ENCODE measurements around the gene RPS6KA2. TPM values are rescaled to one million over a fixed set of nuclear protein-coding genes. Genes with fewer than 3 reads are reported as not detected.

The RPS6KA2 gene
- polyA plus RNA-seq, 2 donors = 5.7 to 8.7 TPM

GRCh38 chr6:166627875-166628801 is 1.1 kb upstream of the RPS6KA2 start:
- H3K36me3 ChIP-seq (ENCODE audit: control insufficient read depth in 2 of 2, insufficient read depth in 2 of 2, low read length in 1 of 2) = no peaks in the 10 kb centered on the region
- H3K4me3 ChIP-seq (ENCODE audit: low read depth in 1 of 2, low read length in 2 of 2) = peak overlapping the region; percentile 47 to 55
- no peaks in the 10 kb centered on the region for H3K9me3 ChIP-seq (ENCODE audit: control insufficient read depth in 2 of 2, insufficient read depth in 1 of 2, low read depth in 1 of 2, low read length in 1 of 2)
- WGBS, 2 donors = 0 to 2% methylated on average over 60 to 61 of the region's 61 CpGs
- no peaks in the 10 kb centered on the region for H3K27me3 ChIP-seq (ENCODE audit: control insufficient read depth in 1 of 2, insufficient read depth in 2 of 2, low read length in 2 of 2)
- peak overlapping the region; percentile 86 to 87 for H3K27ac ChIP-seq (ENCODE audit: low read depth in 2 of 2, low read length in 1 of 2)
- H3K4me1 ChIP-seq (ENCODE audit: control insufficient read depth in 2 of 2, insufficient read depth in 2 of 2, low read length in 1 of 2) = peaks cover 5 to 12% of the 10 kb centered on the region in 2 donors

GRCh38 chr6:166626177-166627032 is 646 bp downstream of the RPS6KA2 start:
- no peaks in the 10 kb centered on the region for H3K36me3 ChIP-seq (ENCODE audit: control insufficient read depth in 2 of 2, insufficient read depth in 2 of 2, low read length in 1 of 2)
- peaks cover 5 to 13% of the 10 kb centered on the region in 2 donors for H3K4me1 ChIP-seq (ENCODE audit: control insufficient read depth in 2 of 2, insufficient read depth in 2 of 2, low read length in 1 of 2)
- H3K27me3 ChIP-seq (ENCODE audit: control insufficient read depth in 1 of 2, insufficient read depth in 2 of 2, low read length in 2 of 2) = no peaks in the 10 kb centered on the region
- H3K27ac ChIP-seq (ENCODE audit: low read depth in 2 of 2, low read length in 1 of 2) = peak overlapping the region; percentile 76 to 78
- no peaks in the 10 kb centered on the region for H3K9me3 ChIP-seq (ENCODE audit: control insufficient read depth in 2 of 2, insufficient read depth in 1 of 2, low read depth in 1 of 2, low read length in 1 of 2)
- peak overlapping the region; percentile 72 to 77 for H3K4me3 ChIP-seq (ENCODE audit: low read depth in 1 of 2, low read length in 2 of 2)
- WGBS, 2 donors = 1 to 2% methylated on average over 66 of the region's 66 CpGs

- Histone ChIP-seq H3K4me1 (ENCODE audit: control insufficient read depth in 2 of 2, insufficient read depth in 2 of 2, low read length in 1 of 2) (peaks cover 7 to 18% of the 10 kb centered on the region in 2 donors), H3K36me3 (ENCODE audit: control insufficient read depth in 2 of 2, insufficient read depth in 2 of 2, low read length in 1 of 2) (no peaks in the 10 kb centered on the region), H3K27ac (ENCODE audit: low read depth in 2 of 2, low read length in 1 of 2) (peak overlapping the region in 1 of 2 donors; percentile 8), H3K9me3 (ENCODE audit: control insufficient read depth in 2 of 2, insufficient read depth in 1 of 2, low read depth in 1 of 2, low read length in 1 of 2) (no peaks in the 10 kb centered on the region), H3K27me3 (ENCODE audit: control insufficient read depth in 1 of 2, insufficient read depth in 2 of 2, low read length in 2 of 2) (no peaks in the 10 kb centered on the region), H3K4me3 (ENCODE audit: low read depth in 1 of 2, low read length in 2 of 2) (peak overlapping the region in 1 of 2 donors; percentile 72)
- WGBS, 2 donors = 48 to 66% methylated on average over 5 of the region's 5 CpGs
These were observed 1.7 kb downstream of the RPS6KA2 start for GRCh38 chr6:166625356-166625755.

- Histone ChIP-seq H3K4me1 (ENCODE audit: control insufficient read depth in 2 of 2, insufficient read depth in 2 of 2, low read length in 1 of 2) (peaks cover 7 to 20% of the 10 kb centered on the region in 2 donors), H3K9me3 (ENCODE audit: control insufficient read depth in 2 of 2, insufficient read depth in 1 of 2, low read depth in 1 of 2, low read length in 1 of 2) (no peaks in the 10 kb centered on the region), H3K27me3 (ENCODE audit: control insufficient read depth in 1 of 2, insufficient read depth in 2 of 2, low read length in 2 of 2) (no peaks in the 10 kb centered on the region), H3K27ac (ENCODE audit: low read depth in 2 of 2, low read length in 1 of 2) (peak overlapping the region; percentile 34 to 44), H3K4me3 (ENCODE audit: low read depth in 1 of 2, low read length in 2 of 2) (no peak overlapping the region), H3K36me3 (ENCODE audit: control insufficient read depth in 2 of 2, insufficient read depth in 2 of 2, low read length in 1 of 2) (no peaks in the 10 kb centered on the region)
- 57 to 59% methylated on average over 4 of the region's 4 CpGs for WGBS, 2 donors
These were observed 2.8 kb downstream of the RPS6KA2 start for GRCh38 chr6:166624275-166624674.

- H3K9me3 ChIP-seq (ENCODE audit: control insufficient read depth in 2 of 2, insufficient read depth in 1 of 2, low read depth in 1 of 2, low read length in 1 of 2) = peaks cover 0 to 3% of the 10 kb centered on the region in 2 donors
- no peaks in the 10 kb centered on the region for H3K27me3 ChIP-seq (ENCODE audit: control insufficient read depth in 1 of 2, insufficient read depth in 2 of 2, low read length in 2 of 2)
- H3K4me3 ChIP-seq (ENCODE audit: low read depth in 1 of 2, low read length in 2 of 2) = no peak overlapping the region
- H3K4me1 ChIP-seq (ENCODE audit: control insufficient read depth in 2 of 2, insufficient read depth in 2 of 2, low read length in 1 of 2) = peaks cover 5 to 17% of the 10 kb centered on the region in 2 donors
- WGBS, 2 donors = 78 to 80% methylated on average over 5 of the region's 5 CpGs
- peaks cover 2 to 4% of the 10 kb centered on the region in 2 donors for H3K36me3 ChIP-seq (ENCODE audit: control insufficient read depth in 2 of 2, insufficient read depth in 2 of 2, low read length in 1 of 2)
- H3K27ac ChIP-seq (ENCODE audit: low read depth in 2 of 2, low read length in 1 of 2) = peak overlapping the region; percentile 33 to 52
These were observed 3.7 kb downstream of the RPS6KA2 start for GRCh38 chr6:166623318-166623717.

- peaks cover 2 to 7% of the 10 kb centered on the region in 2 donors for H3K36me3 ChIP-seq (ENCODE audit: control insufficient read depth in 2 of 2, insufficient read depth in 2 of 2, low read length in 1 of 2)
- H3K4me3 ChIP-seq (ENCODE audit: low read depth in 1 of 2, low read length in 2 of 2) = no peak overlapping the region
- peaks cover 0 to 3% of the 10 kb centered on the region in 2 donors for H3K9me3 ChIP-seq (ENCODE audit: control insufficient read depth in 2 of 2, insufficient read depth in 1 of 2, low read depth in 1 of 2, low read length in 1 of 2)
- H3K27ac ChIP-seq (ENCODE audit: low read depth in 2 of 2, low read length in 1 of 2) = peak overlapping the region; percentile 34 to 40
- peaks cover 7 to 19% of the 10 kb centered on the region in 2 donors for H3K4me1 ChIP-seq (ENCODE audit: control insufficient read depth in 2 of 2, insufficient read depth in 2 of 2, low read length in 1 of 2)
- 69 to 83% methylated on average over 6 of the region's 6 CpGs for WGBS, 2 donors
- H3K27me3 ChIP-seq (ENCODE audit: control insufficient read depth in 1 of 2, insufficient read depth in 2 of 2, low read length in 2 of 2) = no peaks in the 10 kb centered on the region
These were observed 5.9 kb downstream of the RPS6KA2 start for GRCh38 chr6:166621114-166621540.

GRCh38 chr6:166620478-166621113 is 6.5 kb downstream of the RPS6KA2 start:
- H3K9me3 ChIP-seq (ENCODE audit: control insufficient read depth in 2 of 2, insufficient read depth in 1 of 2, low read depth in 1 of 2, low read length in 1 of 2) = peaks cover 0 to 3% of the 10 kb centered on the region in 2 donors
- H3K36me3 ChIP-seq (ENCODE audit: control insufficient read depth in 2 of 2, insufficient read depth in 2 of 2, low read length in 1 of 2) = peaks cover 2 to 7% of the 10 kb centered on the region in 2 donors
- H3K4me1 ChIP-seq (ENCODE audit: control insufficient read depth in 2 of 2, insufficient read depth in 2 of 2, low read length in 1 of 2) = peaks cover 7 to 19% of the 10 kb centered on the region in 2 donors
- H3K4me3 ChIP-seq (ENCODE audit: low read depth in 1 of 2, low read length in 2 of 2) = no peak overlapping the region
- no peaks in the 10 kb centered on the region for H3K27me3 ChIP-seq (ENCODE audit: control insufficient read depth in 1 of 2, insufficient read depth in 2 of 2, low read length in 2 of 2)
- H3K27ac ChIP-seq (ENCODE audit: low read depth in 2 of 2, low read length in 1 of 2) = peak overlapping the region; percentile 40 to 68
- 69 to 76% methylated on average over 8 of the region's 8 CpGs for WGBS, 2 donors

GRCh38 chr6:166619912-166620311 is 7.1 kb downstream of the RPS6KA2 start:
- Histone ChIP-seq H3K9me3 (ENCODE audit: control insufficient read depth in 2 of 2, insufficient read depth in 1 of 2, low read depth in 1 of 2, low read length in 1 of 2) (peaks cover 0 to 3% of the 10 kb centered on the region in 2 donors), H3K4me3 (ENCODE audit: low read depth in 1 of 2, low read length in 2 of 2) (no peak overlapping the region), H3K27ac (ENCODE audit: low read depth in 2 of 2, low read length in 1 of 2) (peak overlapping the region in 1 of 2 donors; percentile 68), H3K4me1 (ENCODE audit: control insufficient read depth in 2 of 2, insufficient read depth in 2 of 2, low read length in 1 of 2) (peaks cover 7 to 19% of the 10 kb centered on the region in 2 donors), H3K36me3 (ENCODE audit: control insufficient read depth in 2 of 2, insufficient read depth in 2 of 2, low read length in 1 of 2) (peaks cover 2 to 7% of the 10 kb centered on the region in 2 donors), H3K27me3 (ENCODE audit: control insufficient read depth in 1 of 2, insufficient read depth in 2 of 2, low read length in 2 of 2) (no peaks in the 10 kb centered on the region)
- WGBS, 2 donors = 26 to 41% methylated on average over 3 of the region's 3 CpGs
